ENCODE measurements around the gene PLBD2. TPM values are rescaled to one million over a fixed set of nuclear protein-coding genes. Genes with fewer than 3 reads are reported as not detected.

PLBD2 gene
- total RNA-seq, 1 experiment from 2014 or later: 22.8 TPM

DNA sequence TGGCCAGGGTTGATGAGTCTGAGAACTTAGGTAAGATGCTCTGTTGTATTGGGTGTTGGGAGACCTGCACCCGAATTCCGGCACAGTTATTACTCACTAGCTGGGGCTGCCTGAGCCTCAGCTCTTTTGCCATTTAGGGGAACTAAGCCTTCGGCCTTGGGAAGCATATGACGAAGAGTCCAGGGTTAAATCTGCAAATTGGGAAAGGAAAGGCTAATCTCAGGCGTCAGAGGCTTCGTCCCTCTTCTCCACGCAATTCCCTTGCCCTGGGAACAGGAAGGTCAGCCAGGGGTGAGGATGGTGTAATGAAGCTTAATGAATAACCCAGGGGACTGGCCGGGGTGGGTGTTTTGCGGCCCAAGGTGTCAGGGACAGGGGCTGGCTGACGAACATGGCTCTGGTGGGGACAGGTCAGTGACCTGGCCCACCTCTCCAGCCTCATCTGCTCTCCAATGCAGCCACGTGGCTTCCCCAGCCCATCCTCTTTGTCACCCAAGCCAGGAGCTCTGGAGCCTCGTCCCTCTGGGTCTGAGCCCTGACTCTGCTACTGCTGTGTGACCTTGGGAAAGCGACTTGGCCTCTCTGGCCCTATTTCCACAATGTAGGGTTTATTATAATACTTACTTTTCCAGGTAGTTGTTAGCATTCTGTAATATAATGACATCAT is 60.0 kb downstream of the PLBD2 start:
- no peak for DNase-seq (ENCODE audit: low read depth)

DNA sequence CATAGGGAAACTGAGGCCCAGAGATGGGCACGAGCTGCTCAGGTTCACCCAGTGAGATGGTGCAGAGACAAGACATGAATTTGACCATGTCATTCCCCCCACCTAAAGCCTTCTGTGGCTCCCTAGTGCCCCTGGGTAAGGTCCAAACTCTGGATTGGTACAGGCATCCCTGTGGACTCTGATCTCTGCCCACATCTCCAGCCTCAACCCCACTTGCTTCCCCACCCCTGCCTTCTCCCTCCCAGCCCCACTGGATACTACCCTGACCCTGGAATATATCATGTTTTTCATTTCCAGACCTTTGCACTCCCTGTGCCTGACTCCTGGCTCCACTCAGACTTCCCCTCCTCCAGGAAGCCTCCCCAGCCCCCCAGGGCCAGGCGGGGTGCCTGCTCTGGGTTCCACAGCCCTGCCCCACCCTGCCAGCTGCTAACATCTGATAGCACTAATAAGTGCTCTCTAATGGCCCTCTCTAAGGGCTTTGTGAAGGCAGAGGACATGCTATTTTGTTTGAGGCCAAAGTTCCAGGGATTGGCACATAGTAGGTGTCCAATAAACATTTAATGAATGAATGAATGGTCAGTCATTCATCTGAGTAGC is 62.7 kb downstream of the PLBD2 start:
- no peak for DNase-seq (ENCODE audit: low read depth)

DNA sequence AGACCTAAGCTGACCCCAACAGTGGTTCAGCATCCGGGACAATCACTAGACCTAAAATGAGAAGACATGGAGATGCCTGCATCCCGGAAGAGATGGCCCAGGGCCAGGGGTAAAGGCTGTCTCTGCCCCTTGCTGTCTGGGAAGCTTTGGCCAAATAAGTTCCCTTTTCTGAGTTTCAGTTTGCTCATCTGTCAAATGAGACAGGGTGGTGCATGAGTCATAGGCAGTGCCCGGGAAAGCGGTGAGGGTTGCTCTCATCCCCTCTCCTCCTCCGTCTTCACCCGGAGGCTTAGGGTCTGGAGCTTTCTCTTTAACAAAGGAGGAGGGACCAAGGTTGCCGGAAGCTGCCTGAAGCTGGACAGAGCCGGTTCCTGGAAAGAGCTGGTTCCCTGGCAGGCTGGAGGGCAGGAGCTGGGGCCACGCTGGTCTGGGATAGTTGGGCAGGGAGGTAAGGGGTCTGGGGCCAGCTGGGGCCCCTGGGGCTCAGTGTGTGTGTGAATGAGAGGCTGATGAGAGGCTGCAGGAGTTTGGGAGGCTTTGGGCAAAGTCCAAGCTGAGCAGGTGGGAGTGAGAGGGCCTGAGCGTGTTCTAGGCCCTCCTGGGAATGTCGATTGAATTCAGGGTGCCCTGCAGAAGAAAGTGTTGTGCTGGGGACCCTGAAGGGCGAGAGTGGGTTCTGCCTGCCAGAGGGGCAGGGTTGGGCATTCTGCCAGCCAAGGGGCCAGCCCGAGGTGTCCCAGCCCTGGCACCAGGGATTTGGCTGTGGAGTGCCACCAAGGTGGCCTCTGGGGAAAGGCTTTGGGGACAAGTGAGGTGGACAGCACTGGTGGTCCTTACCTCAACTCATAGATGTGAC is 63.9 kb downstream of the PLBD2 start, which contains the start of gene SDSL:
Gene SDSL, plus strand, starts transcription at position 351 of the 856 bp plus-strand sequence. CDS start 5,603 bp downstream, outside the sequence.
- peak; percentile 96 for DNase-seq (ENCODE audit: low read depth)

GRCh38 chr12:113422886-113423669 is 64.7 kb downstream of the PLBD2 start:
- no peak for DNase-seq (ENCODE audit: low read depth)

- DNase-seq (ENCODE audit: low read depth): no peak
Measured at GRCh38 chr12:113424456-113424855, 66.1 kb downstream of the PLBD2 start.

DNA sequence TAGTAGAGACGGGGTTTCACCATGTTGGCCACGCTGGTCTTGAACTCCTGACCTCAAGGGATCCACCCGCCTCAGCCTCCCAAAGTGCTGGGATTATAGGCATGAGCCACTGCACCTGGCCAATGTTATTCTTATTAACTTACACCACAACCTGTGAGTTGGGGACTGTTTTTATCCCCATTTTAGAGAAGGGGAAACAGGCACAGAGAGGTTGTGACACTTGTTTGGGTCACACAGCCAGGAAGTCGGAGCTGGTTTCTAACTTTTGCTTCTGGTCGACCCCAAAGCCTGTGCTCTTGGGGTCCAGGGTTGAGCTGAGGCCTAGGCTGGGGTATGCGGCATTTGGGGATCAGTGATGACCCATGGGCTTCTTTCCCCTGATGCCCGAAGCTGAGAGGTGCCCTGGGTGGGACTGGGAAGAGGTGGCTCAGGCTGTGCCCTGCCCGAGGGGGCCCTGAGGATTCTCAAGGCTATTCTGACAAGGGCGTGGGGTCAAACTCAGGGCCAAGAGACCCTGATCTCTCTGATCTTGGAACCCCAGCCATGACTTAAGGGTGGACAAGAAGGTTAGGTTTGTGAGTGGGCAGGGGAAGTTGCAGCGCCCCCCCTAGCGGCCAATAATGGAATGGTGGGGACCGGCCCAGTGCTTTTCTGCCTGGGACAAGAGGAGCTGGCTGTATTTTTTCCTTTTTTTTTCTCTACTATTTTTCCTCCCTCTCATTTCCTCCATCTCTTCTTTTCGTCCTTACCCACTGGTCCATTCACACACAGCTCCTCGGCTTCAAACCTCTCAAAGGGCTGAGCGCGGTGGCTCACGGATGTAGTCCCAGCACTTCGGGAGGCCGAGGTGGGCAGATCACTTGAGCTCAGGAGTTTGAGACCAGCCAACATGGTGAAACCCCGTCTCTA is 66.8 kb downstream of the PLBD2 start:
- DNase-seq (ENCODE audit: low read depth): peak; percentile 45

GRCh38 chr12:113425960-113426453 is 67.6 kb downstream of the PLBD2 start:
- DNase-seq (ENCODE audit: low read depth): no peak

- DNase-seq (ENCODE audit: low read depth): no peak
Measured at GRCh38 chr12:113427882-113428281, 69.5 kb downstream of the PLBD2 start.

DNA sequence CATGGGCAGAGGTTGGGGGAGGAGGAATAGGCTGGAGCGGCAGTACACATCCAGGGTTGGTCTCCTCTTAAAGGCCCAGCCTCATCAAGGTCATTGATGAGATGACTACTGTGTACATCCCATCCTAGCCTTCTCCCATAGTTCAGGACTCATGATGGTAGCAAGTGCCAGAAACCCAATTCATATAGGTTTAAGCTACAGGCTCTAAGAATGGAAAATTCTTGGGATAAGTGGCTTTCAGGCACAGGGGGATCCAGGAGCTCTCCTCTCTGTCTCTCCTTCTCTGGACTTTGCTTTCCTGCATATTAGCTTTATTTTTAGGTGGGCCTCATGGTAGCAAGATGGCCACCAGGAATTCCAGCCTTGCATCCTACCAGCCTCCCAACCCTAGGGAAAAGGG is 70.1 kb downstream of the PLBD2 start:
- DNase-seq (ENCODE audit: low read depth): no peak

DNA sequence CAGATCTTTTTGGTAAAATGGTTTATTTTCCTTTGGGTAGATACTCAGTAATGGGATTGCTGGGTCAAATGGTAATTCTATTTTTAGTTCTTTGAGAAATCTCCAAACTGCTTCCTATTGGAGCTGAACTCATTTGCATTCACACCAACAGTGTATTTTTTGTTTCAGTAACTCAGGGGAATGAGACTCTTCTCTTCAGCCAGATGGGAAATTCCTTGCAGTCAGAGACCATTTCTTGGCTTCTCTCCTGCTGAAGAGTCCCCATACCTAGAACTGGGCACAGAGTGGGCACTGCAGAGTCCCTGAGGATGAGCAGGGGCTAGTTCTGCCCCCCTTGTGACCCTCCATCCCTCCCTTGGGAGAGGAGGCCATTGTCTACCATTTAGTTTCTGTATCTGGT is 74.6 kb downstream of the PLBD2 start:
- no peak for DNase-seq (ENCODE audit: low read depth)

- DNase-seq (ENCODE audit: low read depth): no peak
Measured at GRCh38 chr12:113435367-113435766, 77.0 kb downstream of the PLBD2 start.

GRCh38 chr12:113436586-113436985 is 78.2 kb downstream of the PLBD2 start:
- DNase-seq (ENCODE audit: low read depth): no peak

DNA sequence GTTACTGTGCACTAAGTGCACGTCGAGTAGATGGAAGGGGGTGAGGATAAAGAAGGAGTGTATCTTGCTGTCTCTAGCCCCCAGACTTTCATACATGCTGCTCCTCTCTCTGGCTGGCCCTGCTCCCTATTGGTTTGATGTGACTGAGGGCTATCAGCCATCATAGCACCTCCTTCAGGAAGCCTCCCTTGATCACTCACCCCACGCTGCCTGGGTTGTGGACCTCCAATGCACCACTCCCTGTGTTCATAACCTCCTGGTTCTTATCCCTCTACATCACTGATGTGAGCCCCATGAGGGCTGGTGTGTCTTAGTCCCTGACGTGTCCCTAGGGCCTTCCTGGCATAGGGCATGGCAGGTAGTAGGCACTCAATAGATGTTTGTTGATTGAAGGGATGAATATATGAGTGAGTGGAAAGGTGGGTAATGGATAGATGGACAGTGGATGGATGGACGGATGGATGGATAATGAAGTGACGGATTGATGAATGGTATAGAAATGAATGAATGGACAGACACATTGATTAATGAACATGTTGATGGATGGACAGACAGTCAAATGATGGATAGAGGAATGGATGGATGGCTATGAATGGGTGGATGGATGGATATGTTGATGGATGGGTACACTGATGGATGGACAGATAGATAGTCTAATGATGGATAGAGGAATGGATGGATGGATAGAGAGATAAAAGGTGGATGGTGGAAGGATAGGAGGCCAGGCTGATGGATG is 78.8 kb downstream of the PLBD2 start:
- DNase-seq (ENCODE audit: low read depth): no peak

DNA sequence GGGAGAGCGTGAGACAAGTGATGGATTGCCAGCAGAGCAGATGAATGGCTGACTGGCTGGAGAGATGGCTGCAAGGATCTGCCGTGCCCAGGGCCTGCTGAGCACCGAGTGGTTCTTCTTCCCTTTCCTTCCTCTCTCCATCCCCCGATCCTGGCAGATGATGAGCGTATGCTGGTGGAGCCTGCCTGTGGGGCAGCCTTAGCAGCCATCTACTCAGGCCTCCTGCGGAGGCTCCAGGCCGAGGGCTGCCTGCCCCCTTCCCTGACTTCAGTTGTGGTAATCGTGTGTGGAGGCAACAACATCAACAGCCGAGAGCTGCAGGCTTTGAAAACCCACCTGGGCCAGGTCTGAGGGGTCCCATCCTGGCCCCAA is 79.3 kb downstream of the PLBD2 start:
- DNase-seq (ENCODE audit: low read depth): no peak

DNA sequence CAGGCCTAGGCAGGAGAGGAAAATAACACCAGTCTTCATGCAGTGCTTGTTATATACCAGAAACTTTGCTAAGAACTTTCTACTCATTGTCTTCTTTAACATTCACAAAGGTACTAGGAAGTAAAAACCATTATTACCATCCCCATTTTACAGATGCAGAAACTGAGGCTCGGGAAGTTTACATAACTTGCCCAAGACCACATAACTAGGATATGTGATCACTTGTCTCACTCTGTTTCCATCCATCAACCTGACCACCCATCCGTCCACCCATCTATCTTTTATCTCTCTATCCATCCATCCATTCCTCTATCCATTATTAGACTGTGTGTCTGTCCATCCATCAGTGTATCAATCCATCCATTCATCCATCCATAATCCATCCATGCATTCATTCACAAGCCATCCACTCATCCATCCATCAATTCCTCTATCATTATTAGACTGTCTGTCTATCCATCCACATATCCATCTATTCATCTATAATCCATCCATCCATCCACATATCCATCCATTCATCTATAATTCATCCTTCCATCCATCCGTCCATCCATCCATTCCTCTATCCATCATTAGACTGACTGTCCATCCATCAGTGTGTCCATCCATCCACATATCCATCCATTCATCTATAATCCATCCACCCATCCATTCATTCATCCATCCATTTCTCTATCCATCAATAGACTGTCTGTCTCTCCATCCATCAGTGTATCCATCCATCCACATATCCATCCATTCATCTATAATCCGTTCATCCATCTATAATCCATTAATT is 80.3 kb downstream of the PLBD2 start:
- DNase-seq (ENCODE audit: low read depth): no peak

DNA sequence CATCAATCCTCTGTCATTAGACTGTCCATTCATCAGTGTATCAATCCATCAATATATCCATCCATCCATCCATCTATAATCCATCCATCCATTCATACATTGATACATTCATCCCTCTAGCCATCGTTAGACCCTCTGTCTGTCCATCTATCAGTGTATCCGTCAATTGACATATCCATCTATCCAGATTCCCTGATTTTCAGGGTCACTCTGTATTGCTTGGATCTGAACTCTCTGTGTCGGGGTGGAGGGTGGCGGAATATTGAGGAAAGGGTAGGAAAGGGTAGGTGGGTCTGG is 80.9 kb downstream of the PLBD2 start:
- DNase-seq (ENCODE audit: low read depth): no peak

GRCh38 chr12:113439606-113440030 is 81.2 kb downstream of the PLBD2 start:
- peak; percentile 37 for DNase-seq (ENCODE audit: low read depth)

- DNase-seq (ENCODE audit: low read depth): no peak
Measured at GRCh38 chr12:113440336-113440735, 81.9 kb downstream of the PLBD2 start.
